ENCODE data around the gene KBTBD13.

The KBTBD13 gene

DNA sequence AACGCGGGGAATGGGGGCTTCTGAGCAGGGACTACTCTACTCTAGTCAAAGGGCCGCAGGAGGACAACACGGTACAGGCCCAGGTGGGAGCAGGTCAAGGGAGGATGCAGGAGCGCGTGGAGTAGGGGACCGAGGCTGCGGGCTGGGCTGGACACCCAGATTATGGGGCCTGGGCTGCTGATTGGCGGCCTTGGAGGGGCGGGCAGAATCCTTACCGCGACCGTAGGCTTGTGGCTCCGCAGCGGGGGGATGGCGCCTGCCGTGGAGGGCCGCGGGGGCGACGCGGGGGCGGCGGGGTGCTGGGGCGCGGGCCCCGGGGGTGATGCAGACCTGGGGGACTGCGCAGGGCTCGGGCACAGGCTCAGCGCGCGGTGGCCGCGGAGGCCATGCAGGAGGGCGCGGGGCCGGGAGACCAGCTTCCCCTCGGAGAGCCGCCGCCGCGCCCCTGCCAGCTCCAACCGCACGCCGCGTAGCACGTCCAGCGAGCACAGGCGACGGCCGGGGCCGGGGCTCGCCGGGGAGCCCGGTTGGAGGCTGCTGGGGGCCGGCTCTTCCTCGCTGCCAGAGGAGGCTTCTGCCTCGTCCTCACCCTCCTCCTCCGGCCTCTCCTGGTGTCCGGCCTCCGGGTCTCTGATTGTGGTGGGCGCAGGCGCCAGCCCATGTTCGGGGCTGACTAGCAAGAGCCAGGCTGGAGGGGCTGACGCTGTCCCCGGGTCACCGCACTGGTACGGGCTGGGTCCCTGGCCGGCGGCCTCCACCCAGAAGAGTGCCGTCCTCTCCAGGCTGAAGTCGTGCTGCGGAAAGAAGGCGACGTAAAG, 25.6 kb downstream of the KBTBD13 start:
- Histone ChIP-seq H3K27ac (ENCODE audit: insufficient read depth in 1 of 2, low read depth in 1 of 2, low read length in 2 of 2, poor library complexity in 1 of 2, severe bottlenecking in 2 of 2) (no peak overlapping the region), H3K36me3 (ENCODE audit: control insufficient read depth in 4 of 4, insufficient read depth in 4 of 4, low read length in 3 of 4) (peaks cover 4 to 56% (median 46%) of the 10 kb centered on the region in 4 experiments), H3K27me3 (replicated peaks in 2 of 5; ENCODE audit: control insufficient read depth in 4 of 5, insufficient read depth in 5 of 5, low read length in 4 of 5) (no peaks in the 10 kb centered on the region), H3K4me1 (ENCODE audit: control extremely low read depth in 1 of 4, control insufficient read depth in 4 of 4, insufficient read depth in 4 of 4, low read length in 3 of 4) (peaks cover 0 to 4% (median 0%) of the 10 kb centered on the region in 4 experiments), H3K4me3 (ENCODE audit: control insufficient read depth in 1 of 7, extremely low read depth in 1 of 7, insufficient read depth in 4 of 7, low read depth in 2 of 7, low read length in 6 of 7) (no peak overlapping the region), H3K9me3 (ENCODE audit: control extremely low read depth in 1 of 5, control insufficient read depth in 4 of 5, insufficient read depth in 2 of 5, low read depth in 1 of 5, low read length in 4 of 5) (no peaks in the 10 kb centered on the region)
- WGBS (ENCODE audit: insufficient coverage), result 90% methylated on average over 64 of the region's 75 CpGs
- POLR2A ChIA-PET, result interaction anchor here (0.6 kb wide), 1 partner anchor 58 kb away, joined by 3 read pairs; no protein-coding TSS in a partner anchor
- DNase-seq, result no peak
- CTCF ChIA-PET, result interaction anchor here (1.0 to 15.0 kb wide), 19 partner anchors 8 to 77 kb away, joined by 3 to 142 read pairs (median 6); partner anchors contain the start of genes KBTBD13 and UBAP1L

DNA sequence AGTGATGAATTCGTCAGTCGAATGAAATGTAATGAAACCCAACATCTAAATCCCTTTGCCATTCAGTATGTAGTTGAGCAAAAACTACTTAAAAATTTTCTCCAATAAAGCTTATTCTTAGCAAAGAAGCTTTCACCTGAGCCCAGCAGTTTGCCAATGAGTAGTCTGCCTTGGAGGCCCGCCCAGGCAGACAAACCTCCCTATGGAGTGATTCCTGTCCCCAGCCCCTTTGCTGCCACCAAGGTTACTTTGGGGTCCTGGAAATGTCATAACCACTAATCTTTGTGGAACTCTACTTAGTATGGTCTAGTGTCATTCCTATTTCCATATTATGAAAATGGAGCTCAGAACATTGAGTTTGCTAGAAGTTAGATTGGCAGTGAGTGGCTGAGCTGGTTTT, 26.4 kb downstream of the KBTBD13 start:
- H3K4me1 ChIP-seq (ENCODE audit: control extremely low read depth in 1 of 4, control insufficient read depth in 4 of 4, insufficient read depth in 4 of 4, low read length in 3 of 4), result peaks cover 0 to 4% (median 0%) of the 10 kb centered on the region in 4 experiments

DNA sequence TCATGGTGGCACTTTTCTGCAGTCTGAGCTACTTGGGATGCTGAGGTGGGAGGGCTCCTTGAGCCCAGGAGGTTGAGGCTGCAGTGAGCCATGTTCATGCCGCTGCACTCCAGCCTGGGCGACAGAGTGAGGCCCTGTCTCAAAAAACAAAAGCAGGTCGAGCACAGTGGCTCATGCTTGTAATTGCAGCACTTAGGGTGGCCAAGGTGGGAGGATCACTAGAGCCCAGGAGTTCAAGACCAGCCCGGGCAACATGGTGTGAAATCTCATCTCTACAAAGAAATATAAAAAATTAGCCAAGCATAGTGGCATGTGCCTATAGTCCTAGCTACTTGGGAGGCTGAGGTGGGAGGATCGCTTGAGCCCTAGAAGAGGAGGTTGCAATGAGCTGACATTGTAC, 28.5 kb downstream of the KBTBD13 start:
- Histone ChIP-seq H3K4me3 (ENCODE audit: control insufficient read depth in 1 of 7, extremely low read depth in 1 of 7, insufficient read depth in 4 of 7, low read depth in 2 of 7, low read length in 6 of 7) (no peak overlapping the region), H3K9me3 (ENCODE audit: control extremely low read depth in 1 of 5, control insufficient read depth in 4 of 5, insufficient read depth in 2 of 5, low read depth in 1 of 5, low read length in 4 of 5) (no peaks in the 10 kb centered on the region), H3K27ac (ENCODE audit: insufficient read depth in 1 of 2, low read depth in 1 of 2, low read length in 2 of 2, poor library complexity in 1 of 2, severe bottlenecking in 2 of 2) (no peak overlapping the region), H3K4me1 (ENCODE audit: control extremely low read depth in 1 of 4, control insufficient read depth in 4 of 4, insufficient read depth in 4 of 4, low read length in 3 of 4) (peaks cover 0 to 4% (median 0%) of the 10 kb centered on the region in 4 experiments), H3K27me3 (replicated peaks in 2 of 5; ENCODE audit: control insufficient read depth in 4 of 5, insufficient read depth in 5 of 5, low read length in 4 of 5) (no peaks in the 10 kb centered on the region), H3K36me3 (ENCODE audit: control insufficient read depth in 4 of 4, insufficient read depth in 4 of 4, low read length in 3 of 4) (peaks cover 0 to 31% (median 27%) of the 10 kb centered on the region in 4 experiments)
- 100% methylated on average over 4 of the region's 5 CpGs for WGBS (ENCODE audit: insufficient coverage)
- ChIA-PET CTCF (interaction anchor here (0.8 to 15.0 kb wide), 5 partner anchors 10 to 69 kb away, joined by 3 to 142 read pairs (median 3); partner anchors contain the start of gene UBAP1L), POLR2A (no interaction called here)
- DNase-seq, result no peak

More for the DNA sequence above, 26.4 kb downstream of the KBTBD13 start:
- ChIA-PET POLR2A (interaction anchor here (0.6 kb wide), 1 partner anchor 59 kb away, joined by 3 read pairs; no protein-coding TSS in a partner anchor), CTCF (interaction anchor here (1.1 to 15.0 kb wide), 10 partner anchors 9 to 71 kb away, joined by 3 to 142 read pairs (median 4); partner anchors contain the start of gene KBTBD13)
- no peaks in the 10 kb centered on the region for H3K27me3 ChIP-seq (replicated peaks in 2 of 5; ENCODE audit: control insufficient read depth in 4 of 5, insufficient read depth in 5 of 5, low read length in 4 of 5)
- 93% methylated on average over 3 of the region's 3 CpGs for WGBS (ENCODE audit: insufficient coverage)
- no peak overlapping the region for H3K4me3 ChIP-seq (ENCODE audit: control insufficient read depth in 1 of 7, extremely low read depth in 1 of 7, insufficient read depth in 4 of 7, low read depth in 2 of 7, low read length in 6 of 7)
- no peak overlapping the region for H3K27ac ChIP-seq (ENCODE audit: insufficient read depth in 1 of 2, low read depth in 1 of 2, low read length in 2 of 2, poor library complexity in 1 of 2, severe bottlenecking in 2 of 2)
- no peak for DNase-seq
- peaks cover 4 to 49% (median 41%) of the 10 kb centered on the region in 4 experiments for H3K36me3 ChIP-seq (ENCODE audit: control insufficient read depth in 4 of 4, insufficient read depth in 4 of 4, low read length in 3 of 4)
- no peaks in the 10 kb centered on the region for H3K9me3 ChIP-seq (ENCODE audit: control extremely low read depth in 1 of 5, control insufficient read depth in 4 of 5, insufficient read depth in 2 of 5, low read depth in 1 of 5, low read length in 4 of 5)

DNA sequence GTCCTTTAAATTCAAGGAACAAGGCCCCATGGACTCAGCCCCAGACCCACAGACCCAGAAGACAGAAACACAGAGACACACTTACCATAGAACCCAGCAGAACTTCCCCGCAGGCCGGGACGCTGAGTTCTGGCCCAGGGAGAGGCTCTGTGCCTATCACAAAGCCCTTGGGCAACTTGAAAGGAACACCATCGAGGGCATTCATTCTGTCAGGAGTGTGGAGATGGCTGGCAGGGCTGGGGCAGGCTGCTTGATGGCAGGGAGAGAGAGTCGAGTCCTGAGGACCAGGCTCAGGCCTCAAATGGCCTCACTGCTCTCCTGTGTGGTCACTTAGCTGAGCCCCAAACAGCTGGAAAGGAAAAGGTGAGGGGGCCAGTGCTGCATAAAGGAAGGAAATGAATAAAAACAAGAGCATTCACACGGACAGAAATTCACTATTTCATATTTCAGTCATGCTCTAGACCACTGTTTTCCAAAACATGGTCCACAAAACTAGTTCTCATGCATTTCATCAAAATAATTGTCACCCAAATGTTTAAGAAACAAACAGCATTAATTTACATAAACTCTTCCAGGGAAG, 29.6 kb downstream of the KBTBD13 start:
- H3K36me3 ChIP-seq (ENCODE audit: control insufficient read depth in 4 of 4, insufficient read depth in 4 of 4, low read length in 3 of 4), result peaks cover 2 to 25% (median 22%) of the 10 kb centered on the region in 4 experiments
- no peaks in the 10 kb centered on the region for H3K9me3 ChIP-seq (ENCODE audit: control extremely low read depth in 1 of 5, control insufficient read depth in 4 of 5, insufficient read depth in 2 of 5, low read depth in 1 of 5, low read length in 4 of 5)
- POLR2A ChIA-PET, result no interaction called here
- 97% methylated on average over 3 of the region's 6 CpGs for WGBS (ENCODE audit: insufficient coverage)
- no peak overlapping the region for H3K27ac ChIP-seq (ENCODE audit: insufficient read depth in 1 of 2, low read depth in 1 of 2, low read length in 2 of 2, poor library complexity in 1 of 2, severe bottlenecking in 2 of 2)
- no peak for DNase-seq
- no peak overlapping the region for H3K4me3 ChIP-seq (ENCODE audit: control insufficient read depth in 1 of 7, extremely low read depth in 1 of 7, insufficient read depth in 4 of 7, low read depth in 2 of 7, low read length in 6 of 7)
- CTCF ChIA-PET, result interaction anchor here (0.9 to 1.4 kb wide), 3 partner anchors 9 to 125 kb away, joined by 3 to 5 read pairs (median 3); partner anchors contain the start of gene UBAP1L
- H3K4me1 ChIP-seq (ENCODE audit: control extremely low read depth in 1 of 4, control insufficient read depth in 4 of 4, insufficient read depth in 4 of 4, low read length in 3 of 4), result peaks cover 0 to 4% (median 0%) of the 10 kb centered on the region in 4 experiments
- no peaks in the 10 kb centered on the region for H3K27me3 ChIP-seq (replicated peaks in 2 of 5; ENCODE audit: control insufficient read depth in 4 of 5, insufficient read depth in 5 of 5, low read length in 4 of 5)

DNA sequence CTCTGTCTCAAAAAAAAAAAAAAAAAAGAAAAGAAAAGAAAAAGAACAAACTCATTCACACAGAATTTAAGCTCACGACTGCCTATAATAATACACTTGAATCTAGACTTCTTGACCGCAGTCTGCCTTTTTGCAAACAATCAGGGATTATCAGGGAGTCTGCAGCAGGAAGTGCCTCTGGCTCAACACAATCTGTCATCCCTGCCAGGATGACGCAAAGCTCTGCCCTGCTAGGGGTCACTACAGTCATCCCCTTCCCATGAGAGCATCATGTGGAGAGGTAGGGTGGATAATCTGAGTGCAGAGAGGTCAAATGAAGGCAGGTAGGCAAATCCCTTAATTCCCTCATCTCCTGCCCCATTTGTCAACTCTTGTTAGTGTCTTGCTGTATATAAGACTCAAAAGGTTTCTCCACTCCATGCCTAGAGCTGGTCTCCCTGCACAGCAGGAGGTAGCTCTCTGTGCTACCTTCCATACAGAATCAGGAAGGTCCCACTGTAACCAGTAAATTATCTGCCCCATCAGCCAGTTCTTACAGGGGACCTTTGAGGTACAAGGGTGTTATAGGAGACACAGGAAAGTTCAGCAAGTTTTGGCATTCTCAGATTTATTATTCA, 34.2 kb downstream of the KBTBD13 start:
- 80% methylated on average over 1 of the region's 3 CpGs for WGBS (ENCODE audit: insufficient coverage)
- ChIA-PET CTCF (interaction anchor here (0.8 to 2.4 kb wide), 3 partner anchors 9 to 67 kb away, joined by 3 to 9 read pairs (median 3); no protein-coding TSS in a partner anchor), POLR2A (interaction anchor here (0.7 to 1.4 kb wide), 2 partner anchors 21 to 35 kb away, joined by 3 to 5 read pairs; no protein-coding TSS in a partner anchor)
- no peaks in the 10 kb centered on the region for H3K27me3 ChIP-seq (replicated peaks in 2 of 5; ENCODE audit: control insufficient read depth in 4 of 5, insufficient read depth in 5 of 5, low read length in 4 of 5)
- peaks cover 17 to 43% (median 28%) of the 10 kb centered on the region in 4 experiments for H3K36me3 ChIP-seq (ENCODE audit: control insufficient read depth in 4 of 4, insufficient read depth in 4 of 4, low read length in 3 of 4)
- no peaks in the 10 kb centered on the region for H3K9me3 ChIP-seq (ENCODE audit: control extremely low read depth in 1 of 5, control insufficient read depth in 4 of 5, insufficient read depth in 2 of 5, low read depth in 1 of 5, low read length in 4 of 5)
- peak in 1 of 3 donors; percentile 34 for DNase-seq
- H3K27ac ChIP-seq (ENCODE audit: insufficient read depth in 1 of 2, low read depth in 1 of 2, low read length in 2 of 2, poor library complexity in 1 of 2, severe bottlenecking in 2 of 2), result no peak overlapping the region
- no peak overlapping the region for H3K4me3 ChIP-seq (ENCODE audit: control insufficient read depth in 1 of 7, extremely low read depth in 1 of 7, insufficient read depth in 4 of 7, low read depth in 2 of 7, low read length in 6 of 7)
- H3K4me1 ChIP-seq (ENCODE audit: control extremely low read depth in 1 of 4, control insufficient read depth in 4 of 4, insufficient read depth in 4 of 4, low read length in 3 of 4), result peaks cover 0 to 4% (median 0%) of the 10 kb centered on the region in 4 experiments

DNA sequence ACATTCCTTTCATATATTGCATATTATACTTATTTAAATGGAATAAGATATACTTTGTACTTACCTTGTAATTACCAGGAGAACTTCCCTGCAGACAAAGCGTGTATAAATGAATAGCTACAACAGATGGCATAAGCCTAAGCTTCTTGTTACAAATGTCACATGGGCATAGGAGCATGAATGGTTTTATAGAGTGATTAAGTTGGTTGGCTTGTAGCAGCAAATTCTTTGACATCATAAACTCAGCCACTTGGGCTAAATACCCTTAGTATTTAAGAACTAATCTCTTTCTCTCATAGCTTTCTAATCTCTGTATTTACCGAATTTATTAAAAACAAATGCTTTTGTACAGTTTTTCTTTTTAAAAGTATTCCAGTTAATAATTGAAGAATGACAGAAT, 38.5 kb downstream of the KBTBD13 start, which contains the start of gene UBAP1L:
Gene UBAP1L, minus strand, starts transcription at position 115 of the 400 bp plus-strand sequence. CDS start 8,985 bp downstream, outside the sequence.
- CTCF ChIA-PET, result interaction anchor here (1.0 to 1.4 kb wide), 6 partner anchors 10 to 65 kb away, joined by 3 to 6 read pairs (median 3); no protein-coding TSS in a partner anchor
- Histone ChIP-seq H3K4me1 (ENCODE audit: control extremely low read depth in 1 of 4, control insufficient read depth in 4 of 4, insufficient read depth in 4 of 4, low read length in 3 of 4) (no peaks in the 10 kb centered on the region), H3K4me3 (ENCODE audit: control insufficient read depth in 1 of 7, extremely low read depth in 1 of 7, insufficient read depth in 4 of 7, low read depth in 2 of 7, low read length in 6 of 7) (no peak within 1 kb of the TSS), H3K27ac (ENCODE audit: insufficient read depth in 1 of 2, low read depth in 1 of 2, low read length in 2 of 2, poor library complexity in 1 of 2, severe bottlenecking in 2 of 2) (no peak within 1 kb of the TSS), H3K36me3 (ENCODE audit: control insufficient read depth in 4 of 4, insufficient read depth in 4 of 4, low read length in 3 of 4) (peaks cover 33 to 69% (median 47%) of the 10 kb centered on the region in 4 experiments), H3K9me3 (ENCODE audit: control extremely low read depth in 1 of 5, control insufficient read depth in 4 of 5, insufficient read depth in 2 of 5, low read depth in 1 of 5, low read length in 4 of 5) (no peaks in the 10 kb centered on the region), H3K27me3 (replicated peaks in 2 of 5; ENCODE audit: control insufficient read depth in 4 of 5, insufficient read depth in 5 of 5, low read length in 4 of 5) (no peaks in the 10 kb centered on the region)
- no CpG with 5 or more reads among the region's 2 CpGs for WGBS (ENCODE audit: insufficient coverage)
- POLR2A ChIA-PET, result interaction anchor here (0.7 kb wide), 1 partner anchor 16 kb away, joined by 4 read pairs; no protein-coding TSS in a partner anchor
- DNase-seq, result no peak

All from common myeloid progenitor, CD34-positive (primary cell).